ENCODE measurements around the gene LCE1E.

LCE1E gene

DNA sequence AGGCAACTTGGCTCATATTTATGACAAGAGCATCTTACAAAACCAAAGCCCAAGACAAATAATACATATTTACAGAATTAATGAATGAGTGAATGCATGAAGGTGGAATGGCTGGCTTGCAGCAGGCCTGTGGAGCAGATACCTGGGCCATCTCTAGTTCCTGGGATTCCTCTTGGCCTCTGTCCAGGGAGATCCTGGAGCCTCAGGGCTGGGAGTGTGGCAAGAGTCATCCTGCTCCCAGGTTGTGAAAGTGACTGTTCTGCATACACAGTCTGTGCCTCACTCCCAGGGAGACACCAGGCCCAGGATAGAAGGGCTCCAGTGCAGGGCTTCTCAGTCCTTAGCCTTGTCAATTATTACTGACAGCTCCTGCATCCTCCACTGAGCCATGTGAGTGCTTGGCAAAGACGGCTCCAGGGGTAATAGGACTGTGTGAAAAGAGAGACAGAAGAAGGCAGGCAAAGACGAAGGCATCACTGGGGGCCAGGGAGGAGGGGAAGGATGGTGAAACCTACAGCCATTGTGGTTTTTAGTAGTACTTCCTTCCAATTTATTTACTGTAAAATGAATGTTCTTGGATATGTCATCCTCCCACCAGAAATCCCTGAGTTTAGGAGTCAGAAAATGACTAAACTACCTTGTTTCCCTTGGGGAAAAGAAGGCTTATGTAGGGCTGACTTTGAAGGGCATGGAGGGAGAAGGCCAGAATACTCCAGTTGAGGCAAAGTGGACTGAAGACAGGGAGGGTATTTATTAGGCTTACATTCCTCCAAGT, 42.5 kb upstream of the LCE1E start:
- ChIA-PET POLR2A (no interaction called here), CTCF (interaction anchor here (1.1 kb wide), 1 partner anchor 156 kb away, joined by 3 read pairs; no protein-coding TSS in a partner anchor)
- TF ChIP-seq ZNF658 (tag by site-specific recombination; IDR thresholded peaks at IDR 0.05), result no peak
- no peak for TF ChIP-seq ZSCAN18 (tag by site-specific recombination; IDR thresholded peaks at IDR 0.05)
- no peak for TF ChIP-seq ZNF266 (tag by site-specific recombination; IDR thresholded peaks at IDR 0.05; ENCODE audit: low read depth)
- TF ChIP-seq ZNF791 (tag by site-specific recombination; IDR thresholded peaks at IDR 0.05), result no peak
- no peak for TF ChIP-seq ZNF223 (tag by site-specific recombination; IDR thresholded peaks at IDR 0.05)
- no peak overlapping the region for H3K4me3 ChIP-seq (ENCODE audit: low read depth, low read length)
- no peaks in the 10 kb centered on the region for H3K36me3 ChIP-seq (ENCODE audit: control insufficient read depth in 2 of 2, insufficient read depth in 1 of 2, low read length in 2 of 2)
- no peaks in the 10 kb centered on the region for H3K4me1 ChIP-seq (ENCODE audit: control insufficient read depth, insufficient read depth, low read length)
- no peaks in the 10 kb centered on the region for H3K9me3 ChIP-seq (ENCODE audit: control insufficient read depth, insufficient read depth, low read depth, low read length)
- H3K27ac ChIP-seq (ENCODE audit: extremely low read depth, low read depth, low read length), result no peak overlapping the region

GRCh38 chr1:152745289-152745704, 40.8 kb upstream of the LCE1E start:
- POLR2A ChIA-PET, result no interaction called here
- Histone ChIP-seq H3K4me3 (ENCODE audit: low read depth, low read length) (no peak overlapping the region), H3K9me3 (ENCODE audit: control insufficient read depth, insufficient read depth, low read depth, low read length) (no peaks in the 10 kb centered on the region), H3K4me1 (ENCODE audit: control insufficient read depth, insufficient read depth, low read length) (no peaks in the 10 kb centered on the region), H3K36me3 (ENCODE audit: control insufficient read depth in 2 of 2, insufficient read depth in 1 of 2, low read length in 2 of 2) (no peaks in the 10 kb centered on the region), H3K27ac (ENCODE audit: extremely low read depth, low read depth, low read length) (no peak overlapping the region)
- TF ChIP-seq ZNF654 (tag by site-specific recombination; IDR thresholded peaks at IDR 0.05; ENCODE audit: low read depth), result 0 out of 2 replicates have a peak, but pooled peaks have one; percentile 11
- TF ChIP-seq ZNF169 (tag by site-specific recombination; IDR thresholded peaks at IDR 0.05), result no peak
- peak; percentile 87 for TF ChIP-seq SCRT2 (tag by site-specific recombination; IDR thresholded peaks at IDR 0.05)
- TF ChIP-seq ZNF335 (tag by site-specific recombination; conservative IDR thresholded peaks at IDR 0.05), result peak; percentile 53
- CTCF ChIA-PET, result interaction anchor here (0.5 to 0.6 kb wide), 2 partner anchors 67 to 491 kb away, joined by 3 to 4 read pairs; no protein-coding TSS in a partner anchor

DNA sequence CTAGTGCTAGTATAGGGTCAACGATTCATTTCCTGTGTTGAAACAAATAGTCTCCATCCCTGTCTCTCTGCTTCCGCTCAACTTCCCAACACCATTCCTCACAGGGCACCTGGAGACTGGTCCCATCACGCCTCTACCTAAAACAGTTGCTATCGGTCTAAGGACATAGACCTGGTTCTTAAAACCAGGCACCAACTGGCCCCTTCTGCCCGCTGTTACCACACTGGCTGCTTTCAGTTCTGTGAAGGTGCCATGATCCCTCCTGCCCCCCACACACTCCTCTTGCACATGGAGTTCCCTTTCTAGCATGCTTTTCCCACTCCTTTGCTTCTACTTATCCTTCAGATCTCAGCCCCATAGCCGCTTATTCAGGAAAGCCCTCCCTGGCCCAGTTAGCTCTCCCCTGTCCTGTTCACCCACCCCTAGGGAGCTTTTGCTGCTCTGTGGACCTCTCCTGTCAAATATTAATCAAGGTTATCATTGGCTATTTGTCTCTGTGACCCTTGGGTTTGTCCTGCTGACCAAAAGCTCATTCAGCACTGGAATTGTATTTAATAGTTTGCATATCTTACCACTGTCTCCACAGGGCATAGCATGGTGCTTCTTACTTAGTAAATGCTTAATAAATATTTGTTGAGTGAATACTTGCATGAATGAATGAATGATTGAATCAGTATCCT, 40.2 kb upstream of the LCE1E start:
- ChIA-PET POLR2A (no interaction called here), CTCF (interaction anchor here (1.2 to 1.5 kb wide), 2 partner anchors 124 to 125 kb away, joined by 3 read pairs; no protein-coding TSS in a partner anchor)
- Histone ChIP-seq H3K4me3 (ENCODE audit: low read depth, low read length) (no peak overlapping the region), H3K36me3 (ENCODE audit: control insufficient read depth in 2 of 2, insufficient read depth in 1 of 2, low read length in 2 of 2) (no peaks in the 10 kb centered on the region), H3K9me3 (ENCODE audit: control insufficient read depth, insufficient read depth, low read depth, low read length) (no peaks in the 10 kb centered on the region), H3K27ac (ENCODE audit: extremely low read depth, low read depth, low read length) (no peak overlapping the region), H3K4me1 (ENCODE audit: control insufficient read depth, insufficient read depth, low read length) (no peaks in the 10 kb centered on the region)
- no peak for TF ChIP-seq ZSCAN16 (tag by site-specific recombination; IDR thresholded peaks at IDR 0.05)
- no peak for TF ChIP-seq ZNF121 (tag by site-specific recombination; IDR thresholded peaks at IDR 0.05)
- TF ChIP-seq ZNF76 (tag by site-specific recombination; IDR thresholded peaks at IDR 0.05; ENCODE audit: borderline replicate concordance, low read depth), result no peak
- TF ChIP-seq ZNF792 (tag by site-specific recombination; IDR thresholded peaks at IDR 0.05), result no peak
- TF ChIP-seq ZNF658 (tag by site-specific recombination; IDR thresholded peaks at IDR 0.05), result no peak
- TF ChIP-seq ZNF157 (tag by site-specific recombination; IDR thresholded peaks at IDR 0.05), result no peak

DNA sequence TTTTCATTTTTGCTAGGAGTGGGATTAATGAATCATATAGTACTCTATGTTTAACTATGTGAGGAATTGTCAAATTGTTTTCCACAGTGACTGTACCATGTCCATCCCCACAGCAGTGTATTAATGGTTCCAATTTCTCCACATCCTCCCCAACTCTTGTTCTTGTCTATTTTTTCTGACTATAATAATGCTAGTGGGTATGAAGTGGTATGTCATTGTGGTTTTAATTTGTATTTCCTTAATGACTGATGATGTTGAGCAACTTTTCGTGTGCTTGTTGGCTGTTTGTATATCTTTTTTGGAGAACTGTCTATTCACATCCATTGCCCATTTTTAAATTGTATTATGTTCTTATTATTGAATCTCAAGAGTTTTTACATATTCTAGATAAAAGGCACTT, 38.2 kb upstream of the LCE1E start:
- no peaks in the 10 kb centered on the region for H3K9me3 ChIP-seq (ENCODE audit: control insufficient read depth, insufficient read depth, low read depth, low read length)
- CTCF ChIA-PET, result no interaction called here
- no peak for TF ChIP-seq KLF1 (tag by site-specific recombination; IDR thresholded peaks at IDR 0.05)
- no peak for TF ChIP-seq ZNF398 (tag by site-specific recombination; IDR thresholded peaks at IDR 0.05)
- no peak for TF ChIP-seq ZNF341 (tag by site-specific recombination; IDR thresholded peaks at IDR 0.05; ENCODE audit: low read depth)
- no peak for TF ChIP-seq BCL6B (tag by site-specific recombination; IDR thresholded peaks at IDR 0.05)
- TF ChIP-seq ZEB2 (tag by site-specific recombination; IDR thresholded peaks at IDR 0.05), result no peak
- TF ChIP-seq, protein P1, sequence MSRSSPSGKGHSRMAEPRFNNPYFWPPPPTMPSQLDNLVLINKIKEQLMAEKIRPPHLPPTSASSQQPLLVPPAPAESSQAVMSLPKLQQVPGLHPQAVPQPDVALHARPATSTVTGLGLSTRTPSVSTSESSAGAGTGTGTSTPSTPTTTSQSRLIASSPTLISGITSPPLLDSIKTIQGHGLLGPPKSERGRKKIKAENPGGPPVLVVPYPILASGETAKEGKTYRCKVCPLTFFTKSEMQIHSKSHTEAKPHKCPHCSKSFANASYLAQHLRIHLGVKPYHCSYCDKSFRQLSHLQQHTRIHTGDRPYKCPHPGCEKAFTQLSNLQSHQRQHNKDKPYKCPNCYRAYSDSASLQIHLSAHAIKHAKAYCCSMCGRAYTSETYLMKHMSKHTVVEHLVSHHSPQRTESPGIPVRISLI (tag by site-specific recombination; IDR thresholded peaks at IDR 0.05), result no peak
- TF ChIP-seq FEZF1 (tag by site-specific recombination; IDR thresholded peaks at IDR 0.05), result no peak
- TF ChIP-seq ZNF76 (tag by site-specific recombination; IDR thresholded peaks at IDR 0.05; ENCODE audit: borderline replicate concordance, low read depth), result no peak
- no peak for TF ChIP-seq ZNF114 (tag by site-specific recombination; IDR thresholded peaks at IDR 0.05)

More for the DNA sequence above, 38.2 kb upstream of the LCE1E start:
- Histone ChIP-seq H3K4me3 (ENCODE audit: low read depth, low read length) (no peak overlapping the region), H3K36me3 (ENCODE audit: control insufficient read depth in 2 of 2, insufficient read depth in 1 of 2, low read length in 2 of 2) (no peaks in the 10 kb centered on the region), H3K4me1 (ENCODE audit: control insufficient read depth, insufficient read depth, low read length) (no peaks in the 10 kb centered on the region), H3K27ac (ENCODE audit: extremely low read depth, low read depth, low read length) (no peak overlapping the region)
- POLR2A ChIA-PET, result no interaction called here
